GM21619 (cell line): ENCODE measurements around the gene ENTHD1.
"Not testable (repeated sequence)": the region's sequence is repeated elsewhere in the genome, so short reads cannot be mapped to it uniquely, and the experiment has no call there.

Experiments
- ATAC-seq: cut with Tn5 transposase; IDR thresholded peaks from one replicate; pipeline ENCODE4 v1.9.1; 2021; ENCODE audit not compliant: unreplicated experiment

Gene ENTHD1

GRCh38 chr22:39900306-39901227, 7.0 kb upstream of the ENTHD1 start, which contains the start of gene GRAP2:
TSS of gene GRAP2 (plus strand) at chr22:39901084. CDS start at chr22:39947107, 46,023 bp downstream.
- peak; percentile 64 for ATAC-seq

- peak; percentile 75 for ATAC-seq
These were observed 5.4 kb upstream of the ENTHD1 start for GRCh38 chr22:39898997-39899396.

GRCh38 chr22:39897841-39898240, 4.3 kb upstream of the ENTHD1 start:
- no peak for ATAC-seq

- ATAC-seq, result no peak
These were observed 2.9 kb upstream of the ENTHD1 start for GRCh38 chr22:39896313-39896996.

GRCh38 chr22:39895682-39896081, 2.1 kb upstream of the ENTHD1 start:
- no peak for ATAC-seq

- no peak for ATAC-seq
These were observed 1.1 kb upstream of the ENTHD1 start for GRCh38 chr22:39894554-39895092.

- ATAC-seq, result not testable (repeated sequence)
These were observed 3.6 kb downstream of the ENTHD1 start for GRCh38 chr22:39889924-39890323.

- ATAC-seq, result no peak
These were observed 10.5 kb downstream of the ENTHD1 start for GRCh38 chr22:39883057-39883456.

GRCh38 chr22:39880722-39881121, 12.8 kb downstream of the ENTHD1 start:
- no peak for ATAC-seq

GRCh38 chr22:39877079-39877845, 16.3 kb downstream of the ENTHD1 start:
- no peak for ATAC-seq

GRCh38 chr22:39875176-39875885, 18.2 kb downstream of the ENTHD1 start:
- not testable (repeated sequence) for ATAC-seq

GRCh38 chr22:39873965-39874364, 19.6 kb downstream of the ENTHD1 start:
- ATAC-seq, result no peak

GRCh38 chr22:39872548-39872947, 21.0 kb downstream of the ENTHD1 start:
- no peak for ATAC-seq

GRCh38 chr22:39871008-39871798, 22.4 kb downstream of the ENTHD1 start:
- no peak for ATAC-seq

GRCh38 chr22:39869797-39870196, 23.8 kb downstream of the ENTHD1 start:
- ATAC-seq, result not testable (repeated sequence)

GRCh38 chr22:39868741-39869140, 24.8 kb downstream of the ENTHD1 start:
- no peak for ATAC-seq

GRCh38 chr22:39859903-39860588, 33.5 kb downstream of the ENTHD1 start:
- ATAC-seq, result no peak

- ATAC-seq, result no peak
These were observed 37.0 kb downstream of the ENTHD1 start for GRCh38 chr22:39856588-39856987.

- no peak for ATAC-seq
These were observed 40.8 kb downstream of the ENTHD1 start for GRCh38 chr22:39852799-39853198.
